ENCODE measurements around the gene RPL39L. TPM values are rescaled to one million over a fixed set of nuclear protein-coding genes. Genes with fewer than 3 reads are reported as not detected.

RPL39L gene
- total and polyA plus RNA-seq, 3 donors from 2014 or later = 93.0 to 421 (median 101) TPM

- Histone ChIP-seq H3K4me1 (no peaks in the 10 kb centered on the region), H3K27ac (no peak overlapping the region), H3K9me3 (no peaks in the 10 kb centered on the region), H3K36me3 (ENCODE audit: low read depth, missing control alignments) (no peaks in the 10 kb centered on the region), H3K4me3 (no peak overlapping the region), H3K27me3 (no peaks in the 10 kb centered on the region)
- no peak for TF ChIP-seq CTCF (IDR thresholded peaks at IDR 0.05)
- intact Hi-C loops (cut with DNase I; ENCODE audit: low total_unique reads) = no loop called here
- DNase-seq = no peak
- 69 to 82% methylated on average over 3 of the region's 3 CpGs for WGBS, 2 donors
Observed at GRCh38 chr3:187107989-187108388, 31.3 kb downstream of the RPL39L start.

GRCh38 chr3:187105700-187106099 is 33.6 kb downstream of the RPL39L start:
- no peak overlapping the region for H3K4me3 ChIP-seq
- H3K27ac ChIP-seq = no peak overlapping the region
- H3K27me3 ChIP-seq = no peaks in the 10 kb centered on the region
- DNase-seq = no peak
- 68 to 89% methylated on average over 3 of the region's 3 CpGs for WGBS, 2 donors
- TF ChIP-seq POLR2A (IDR thresholded peaks at IDR 0.05) = no peak
- intact Hi-C loops (cut with DNase I; ENCODE audit: low total_unique reads) = no loop called here
- H3K36me3 ChIP-seq (ENCODE audit: low read depth, missing control alignments) = no peaks in the 10 kb centered on the region
- no peaks in the 10 kb centered on the region for H3K9me3 ChIP-seq
- H3K4me1 ChIP-seq = no peaks in the 10 kb centered on the region

GRCh38 chr3:187104933-187105332 is 34.4 kb downstream of the RPL39L start:
- TF ChIP-seq POLR2A (IDR thresholded peaks at IDR 0.05) (no peak), CTCF (IDR thresholded peaks at IDR 0.05) (no peak)
- no peak overlapping the region for H3K27ac ChIP-seq
- no peak overlapping the region for H3K4me3 ChIP-seq
- no peak for DNase-seq
- intact Hi-C loops (cut with DNase I; ENCODE audit: low total_unique reads) = no loop called here
- WGBS, 2 donors = 67 to 69% methylated on average over 7 of the region's 7 CpGs
- no peaks in the 10 kb centered on the region for H3K9me3 ChIP-seq
- no peaks in the 10 kb centered on the region for H3K27me3 ChIP-seq
- H3K36me3 ChIP-seq (ENCODE audit: low read depth, missing control alignments) = no peaks in the 10 kb centered on the region
- no peaks in the 10 kb centered on the region for H3K4me1 ChIP-seq

GRCh38 chr3:187104342-187104741 is 35.0 kb downstream of the RPL39L start:
- 81 to 83% methylated on average over 7 of the region's 7 CpGs for WGBS, 2 donors
- TF ChIP-seq CTCF (IDR thresholded peaks at IDR 0.05) (no peak), POLR2A (IDR thresholded peaks at IDR 0.05) (no peak)
- intact Hi-C loops (cut with DNase I; ENCODE audit: low total_unique reads) = no loop called here
- Histone ChIP-seq H3K27ac (no peak overlapping the region), H3K4me3 (no peak overlapping the region), H3K36me3 (ENCODE audit: low read depth, missing control alignments) (no peaks in the 10 kb centered on the region), H3K9me3 (no peaks in the 10 kb centered on the region), H3K27me3 (no peaks in the 10 kb centered on the region), H3K4me1 (no peaks in the 10 kb centered on the region)
- DNase-seq = no peak

GRCh38 chr3:187103251-187103650 is 36.0 kb downstream of the RPL39L start:
- no peaks in the 10 kb centered on the region for H3K27me3 ChIP-seq
- TF ChIP-seq CTCF (IDR thresholded peaks at IDR 0.05) (no peak), POLR2A (IDR thresholded peaks at IDR 0.05) (no peak)
- H3K4me3 ChIP-seq = no peak overlapping the region
- H3K9me3 ChIP-seq = no peaks in the 10 kb centered on the region
- DNase-seq = no peak
- WGBS, 2 donors = 90 to 93% methylated on average over 5 of the region's 5 CpGs
- H3K4me1 ChIP-seq = no peaks in the 10 kb centered on the region
- intact Hi-C loops (cut with DNase I; ENCODE audit: low total_unique reads) = no loop called here
- no peaks in the 10 kb centered on the region for H3K36me3 ChIP-seq (ENCODE audit: low read depth, missing control alignments)
- no peak overlapping the region for H3K27ac ChIP-seq

Measured in testis (tissue), 3 donors.